GM10266 (cell line): ENCODE data around the gene DECR2.
A peak's percentile ranks its signal among the peaks of the same experiment; 100 is the strongest.
"Not testable (repeated sequence)": the region's sequence is repeated elsewhere in the genome, so short reads cannot be mapped to it uniquely, and the experiment has no call there.

Experiments used
- DNase-seq: peaks from one replicate; pipeline ENCODE4 v3.0.0; 2012; ENCODE audit errors: extremely low spot score
- CTCF ChIP-seq: IDR thresholded peaks from 2 replicates; pipeline ENCODE4 v1.5.1; 2012; ENCODE audit warnings: mild to moderate bottlenecking, low read depth; ENCODE audit not compliant: control insufficient read depth, insufficient read depth; ENCODE audit errors: missing control alignments

DECR2 gene

GRCh38 chr16:414395-415169 lies 12.9 kb downstream of the DECR2 start:
- DNase-seq: peak; percentile 9
- no peak for TF ChIP-seq CTCF

GRCh38 chr16:415170-415498 lies 13.4 kb downstream of the DECR2 start:
- not testable (repeated sequence) for DNase-seq

GRCh38 chr16:422179-422578 lies 20.5 kb downstream of the DECR2 start:
- DNase-seq: not testable (repeated sequence)

- no peak for TF ChIP-seq CTCF
- DNase-seq: no peak
These were observed 22.4 kb downstream of the DECR2 start for GRCh38 chr16:424033-424622.

- DNase-seq: no peak
- no peak for TF ChIP-seq CTCF
These were observed 23.0 kb downstream of the DECR2 start for GRCh38 chr16:424623-425081.

GRCh38 chr16:425082-425718 lies 23.5 kb downstream of the DECR2 start, which contains the start of gene RAB11FIP3:
Gene RAB11FIP3 (plus strand): TSS chr16:425649. CDS start chr16:426007, 358 bp downstream.
- DNase-seq: peak; percentile 99
- peak; percentile 12 for TF ChIP-seq CTCF

GRCh38 chr16:425740-426114 lies 24.0 kb downstream of the DECR2 start:
- TF ChIP-seq CTCF: no peak

More at GRCh38 chr16:425740-426114, 24.0 kb downstream of the DECR2 start:
- DNase-seq: no peak
